Naive B cell (primary cell): ENCODE results near the gene CLIP1. TPM values are rescaled to one million over a fixed set of nuclear protein-coding genes. Genes with fewer than 3 reads are reported as not detected.

Experiments
- ATAC-seq, 2 donors: fragments of 150-1000 bp; cut with Tn5 transposase; 2 replicates each; pipeline ENCODE4 v1.10.0; 2021; ENCODE audit warnings: low read depth in 2 of 2, mild to moderate bottlenecking in 2 of 2, moderate library complexity in 2 of 2
- DNase-seq: peaks from one replicate; pipeline ENCODE4 v3.0.0; 2022
- H3K27ac Mint-ChIP-seq, 6 donors: one replicate each; pipeline ENCODE4 v1.8.0; 2020 to 2022; ENCODE audit warnings: mild to moderate bottlenecking in 6 of 6, mixed read lengths in 6 of 6, moderate library complexity in 5 of 6, inconsistent platforms in 2 of 6
- H3K27me3 Mint-ChIP-seq, 3 donors: one replicate each; pipeline ENCODE4 v1.8.0; 2021 to 2022; ENCODE audit warnings: mixed read lengths in 3 of 3, mild to moderate bottlenecking in 1 of 3
- H3K36me3 Mint-ChIP-seq, 2 donors: one replicate each; pipeline ENCODE4 v1.8.0; 2020 to 2022; ENCODE audit warnings: mixed read lengths in 2 of 2, inconsistent platforms in 1 of 2, mild to moderate bottlenecking in 1 of 2
- H3K4me1 Mint-ChIP-seq, 3 donors: one replicate each; pipeline ENCODE4 v1.8.0; 2020 to 2022; ENCODE audit warnings: mixed read lengths in 3 of 3, inconsistent platforms in 1 of 3, mild to moderate bottlenecking in 1 of 3, moderate library complexity in 1 of 3
- H3K4me3 Mint-ChIP-seq, 8 donors: one replicate each; pipeline ENCODE4 v1.8.0; 2020 to 2022; ENCODE audit warnings: mild to moderate bottlenecking in 8 of 8, mixed read lengths in 8 of 8, moderate library complexity in 8 of 8, inconsistent platforms in 2 of 8
- H3K9me3 Mint-ChIP-seq, 7 donors: one replicate each; pipeline ENCODE4 v1.8.0; 2020 to 2022; ENCODE audit warnings: mixed read lengths in 7 of 7, mild to moderate bottlenecking in 5 of 7, inconsistent platforms in 2 of 7, moderate library complexity in 1 of 7
- polyA plus RNA-seq, 6 donors: library from polyadenylated mRNA; unstranded; fragments of 300-500 nt; fragmentation: Illumina TruSeq; gene quantifications; one replicate each; pipeline ENCODE4 v1.2.3, GENCODE V29; 2021; ENCODE audit warnings: low read depth in 6 of 6

Gene CLIP1
- polyA plus RNA-seq, 6 donors from 2014 or later = 1.4 to 21.0 (median 9.1) TPM

DNA sequence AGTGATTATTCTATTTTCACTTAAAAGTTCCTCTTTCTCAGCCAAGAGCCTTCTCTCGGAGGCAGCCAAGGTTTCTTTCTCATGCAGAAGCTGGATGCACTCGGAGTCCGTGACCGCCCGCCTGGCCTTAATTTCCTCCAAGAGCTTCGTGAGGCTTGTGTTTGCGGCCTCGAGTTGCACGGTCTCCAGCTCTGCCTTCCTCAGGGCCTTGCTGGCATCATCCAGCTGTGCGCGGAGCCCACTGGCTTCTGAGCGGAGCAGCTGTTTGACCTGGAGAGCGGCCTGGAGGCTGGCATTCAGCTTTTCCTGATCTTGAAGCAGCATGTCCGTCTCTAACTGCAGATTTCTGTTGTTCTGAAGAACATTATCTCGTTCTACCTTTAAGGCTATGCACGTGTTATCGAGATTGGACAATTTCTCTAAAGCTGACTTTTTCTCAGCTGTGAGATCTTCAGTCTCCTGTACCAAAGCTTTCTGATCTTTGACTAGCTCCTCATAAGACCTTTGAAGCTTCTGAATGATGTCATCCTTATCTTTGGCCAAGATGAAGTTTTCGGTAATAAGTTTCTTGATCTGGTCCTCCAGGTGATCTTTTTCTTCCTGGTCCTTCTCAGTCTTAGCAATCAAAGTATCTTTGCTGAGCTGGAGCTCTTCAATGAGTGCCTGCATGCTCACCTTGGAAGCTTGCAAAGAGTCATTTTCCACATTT, 99.0 kb downstream of the CLIP1 start:
- peaks cover 31 to 35% of the 10 kb centered on the region in 2 donors for H3K36me3 Mint-ChIP-seq
- no peak overlapping the region for H3K4me3 Mint-ChIP-seq
- DNase-seq = no peak
- no peak overlapping the region for H3K27ac Mint-ChIP-seq
- H3K27me3 Mint-ChIP-seq = no peaks in the 10 kb centered on the region
- H3K9me3 Mint-ChIP-seq = no peaks in the 10 kb centered on the region
- peaks cover 0 to 4% (median 0%) of the 10 kb centered on the region in 3 donors for H3K4me1 Mint-ChIP-seq
- no peak for ATAC-seq

- H3K27me3 Mint-ChIP-seq = no peaks in the 10 kb centered on the region
- peaks cover 23 to 31% of the 10 kb centered on the region in 2 donors for H3K36me3 Mint-ChIP-seq
- no peak for ATAC-seq
- H3K27ac Mint-ChIP-seq = no peak overlapping the region
- H3K4me3 Mint-ChIP-seq = peak overlapping the region in 1 of 8 donors; percentile 23
- peaks cover 0 to 4% (median 0%) of the 10 kb centered on the region in 3 donors for H3K4me1 Mint-ChIP-seq
- no peak for DNase-seq
- H3K9me3 Mint-ChIP-seq = no peaks in the 10 kb centered on the region
Observed at GRCh38 chr12:122322501-122322900, 100.0 kb downstream of the CLIP1 start.

- Mint-ChIP-seq H3K9me3 (no peaks in the 10 kb centered on the region), H3K36me3 (peaks cover 24 to 25% of the 10 kb centered on the region in 2 donors), H3K4me3 (no peak overlapping the region), H3K4me1 (peaks cover 0 to 4% (median 0%) of the 10 kb centered on the region in 3 donors), H3K27me3 (no peaks in the 10 kb centered on the region), H3K27ac (no peak overlapping the region)
- ATAC-seq (no peak), DNase-seq (no peak)
Observed at GRCh38 chr12:122318607-122319605, 103.6 kb downstream of the CLIP1 start.

DNA sequence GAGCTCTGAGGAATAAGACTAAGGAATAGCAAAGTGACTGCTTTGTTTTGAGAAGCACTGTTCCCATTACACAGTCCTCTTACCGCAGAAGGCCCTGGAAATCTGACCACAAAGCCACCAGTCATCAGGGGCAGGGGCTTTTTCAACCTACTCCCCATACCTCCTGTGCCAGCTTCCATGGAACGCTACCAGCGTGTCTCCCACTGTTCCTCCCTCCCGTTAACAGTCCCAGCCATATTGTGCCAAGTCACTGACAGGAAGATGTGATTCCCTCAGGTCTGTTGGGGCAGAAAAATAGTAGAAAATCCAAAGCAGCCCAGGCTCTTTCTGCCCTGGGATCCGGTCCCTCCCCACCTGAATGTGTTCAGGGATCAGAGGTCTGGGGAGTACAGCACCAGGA, 109.5 kb downstream of the CLIP1 start:
- ATAC-seq (no peak), DNase-seq (no peak)
- no peaks in the 10 kb centered on the region for H3K4me1 Mint-ChIP-seq
- no peaks in the 10 kb centered on the region for H3K9me3 Mint-ChIP-seq
- H3K27ac Mint-ChIP-seq = no peak overlapping the region
- no peaks in the 10 kb centered on the region for H3K27me3 Mint-ChIP-seq
- peaks cover 0 to 7% of the 10 kb centered on the region in 2 donors for H3K36me3 Mint-ChIP-seq
- H3K4me3 Mint-ChIP-seq = no peak overlapping the region

- ATAC-seq = no peak
- Mint-ChIP-seq H3K27ac (no peak overlapping the region), H3K27me3 (no peaks in the 10 kb centered on the region), H3K4me3 (no peak overlapping the region), H3K9me3 (no peaks in the 10 kb centered on the region), H3K36me3 (peaks cover 0 to 7% of the 10 kb centered on the region in 2 donors), H3K4me1 (no peaks in the 10 kb centered on the region)
- no peak for DNase-seq
Observed at GRCh38 chr12:122311696-122312095, 110.8 kb downstream of the CLIP1 start.

DNA sequence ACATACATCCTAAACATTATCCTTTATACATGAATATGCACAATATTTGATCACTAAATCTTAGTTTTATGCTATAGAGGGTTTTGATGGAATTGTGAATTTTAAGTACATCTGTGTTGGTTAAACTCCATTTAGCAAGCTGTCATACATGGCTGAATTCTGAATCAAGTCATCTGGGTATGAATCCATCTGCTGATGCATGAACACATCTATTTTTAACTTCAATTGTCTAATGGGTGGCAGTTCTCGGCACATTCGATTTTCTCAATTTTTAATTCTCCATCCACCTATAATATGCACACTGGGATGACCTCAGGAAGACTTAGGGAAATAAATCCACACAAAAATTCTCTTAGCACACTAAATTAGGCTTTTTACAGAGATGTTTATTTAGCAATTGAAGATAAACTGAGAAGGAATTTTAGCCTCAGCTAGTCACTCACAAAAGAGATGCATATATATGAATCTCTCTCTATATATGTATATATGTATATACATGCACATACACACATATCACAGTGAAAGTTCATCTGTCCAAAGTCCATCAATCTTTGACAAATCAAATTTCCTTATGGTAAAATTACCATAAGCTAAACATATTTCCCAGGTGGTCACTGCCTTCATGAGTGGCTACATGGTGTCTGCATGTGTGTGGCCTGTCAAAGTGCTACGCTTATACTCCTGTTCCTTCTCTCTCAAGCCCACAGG, 111.7 kb downstream of the CLIP1 start:
- Mint-ChIP-seq H3K27me3 (no peaks in the 10 kb centered on the region), H3K27ac (peak overlapping the region in 2 of 6 donors; percentile 61 to 81), H3K36me3 (peaks cover 0 to 7% of the 10 kb centered on the region in 2 donors), H3K4me3 (no peak overlapping the region), H3K4me1 (no peaks in the 10 kb centered on the region), H3K9me3 (no peaks in the 10 kb centered on the region)
- DNase-seq (no peak), ATAC-seq (no peak)

DNA sequence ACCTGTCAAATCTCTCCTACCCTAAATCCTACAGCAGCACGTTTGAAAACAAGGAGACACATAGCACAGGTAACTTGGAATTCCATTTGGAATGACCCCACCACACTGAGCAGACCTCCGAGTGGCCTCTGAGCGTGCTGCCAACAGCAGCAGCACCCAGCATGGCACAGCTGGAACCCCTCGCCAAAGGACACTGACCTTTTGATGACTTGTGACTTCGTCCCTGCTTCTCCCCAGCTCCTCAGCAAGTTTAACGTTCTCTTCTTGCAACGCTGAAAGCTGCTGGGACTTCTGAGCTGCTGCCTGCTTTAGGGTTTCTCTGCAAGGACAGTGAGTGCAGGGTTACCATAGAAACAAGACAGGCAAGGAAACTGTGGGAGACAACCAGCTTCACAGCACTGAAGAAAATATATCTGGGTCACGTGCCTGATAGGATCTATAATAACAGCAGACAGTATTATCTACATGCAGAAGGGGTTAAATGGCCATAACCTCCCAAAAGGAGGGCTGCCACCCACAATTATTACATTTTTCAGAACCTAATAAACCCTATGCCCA, 112.8 kb downstream of the CLIP1 start:
- Mint-ChIP-seq H3K36me3 (peaks cover 0 to under 1% of the 10 kb centered on the region in 2 donors), H3K4me3 (no peak overlapping the region), H3K9me3 (no peaks in the 10 kb centered on the region), H3K27me3 (no peaks in the 10 kb centered on the region), H3K27ac (peak overlapping the region in 1 of 6 donors; percentile 24), H3K4me1 (no peaks in the 10 kb centered on the region)
- no peak for DNase-seq
- no peak for ATAC-seq

DNA sequence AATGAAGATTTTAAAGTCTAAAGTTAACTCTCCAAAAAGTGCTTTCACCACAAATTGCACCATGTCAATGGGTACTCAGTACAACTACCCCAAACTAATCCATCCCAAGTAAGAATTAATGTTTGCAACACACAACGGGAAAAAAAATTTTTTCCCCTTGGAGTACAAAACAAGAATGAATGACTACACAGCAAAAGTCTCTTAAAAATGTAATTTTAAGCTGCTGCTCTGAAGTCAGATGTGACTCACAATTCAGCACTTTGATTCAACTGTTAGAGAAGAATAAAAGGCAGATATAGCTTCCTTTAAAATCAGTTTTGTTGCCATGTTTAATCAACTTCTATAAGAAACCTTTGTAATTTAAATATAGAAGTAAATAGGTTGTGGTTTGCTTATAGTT, 113.7 kb downstream of the CLIP1 start:
- Mint-ChIP-seq H3K9me3 (no peaks in the 10 kb centered on the region), H3K27me3 (no peaks in the 10 kb centered on the region), H3K36me3 (no peaks in the 10 kb centered on the region), H3K27ac (no peak overlapping the region), H3K4me3 (no peak overlapping the region), H3K4me1 (no peaks in the 10 kb centered on the region)
- ATAC-seq (no peak), DNase-seq (no peak)

- H3K4me1 Mint-ChIP-seq = no peaks in the 10 kb centered on the region
- H3K27ac Mint-ChIP-seq = peak overlapping the region in 1 of 6 donors; percentile 60
- peaks cover 0 to 8% of the 10 kb centered on the region in 2 donors for H3K36me3 Mint-ChIP-seq
- ATAC-seq (no peak), DNase-seq (no peak)
- no peak overlapping the region for H3K4me3 Mint-ChIP-seq
- H3K27me3 Mint-ChIP-seq = no peaks in the 10 kb centered on the region
- no peaks in the 10 kb centered on the region for H3K9me3 Mint-ChIP-seq
Observed at GRCh38 chr12:122306407-122306806, 116.1 kb downstream of the CLIP1 start.

GRCh38 chr12:122304924-122305323, 117.5 kb downstream of the CLIP1 start:
- Mint-ChIP-seq H3K4me1 (no peaks in the 10 kb centered on the region), H3K36me3 (peaks cover 0 to 8% of the 10 kb centered on the region in 2 donors), H3K27me3 (no peaks in the 10 kb centered on the region), H3K27ac (peak overlapping the region in 1 of 6 donors; percentile 41), H3K4me3 (no peak overlapping the region), H3K9me3 (no peaks in the 10 kb centered on the region)
- DNase-seq = no peak
- ATAC-seq = no peak

- H3K4me1 Mint-ChIP-seq = no peaks in the 10 kb centered on the region
- peaks cover 0 to 8% of the 10 kb centered on the region in 2 donors for H3K36me3 Mint-ChIP-seq
- no peak for ATAC-seq
- H3K27ac Mint-ChIP-seq = no peak overlapping the region
- H3K4me3 Mint-ChIP-seq = no peak overlapping the region
- H3K9me3 Mint-ChIP-seq = no peaks in the 10 kb centered on the region
- H3K27me3 Mint-ChIP-seq = no peaks in the 10 kb centered on the region
- DNase-seq = no peak
Observed at GRCh38 chr12:122303068-122303467, 119.4 kb downstream of the CLIP1 start.

DNA sequence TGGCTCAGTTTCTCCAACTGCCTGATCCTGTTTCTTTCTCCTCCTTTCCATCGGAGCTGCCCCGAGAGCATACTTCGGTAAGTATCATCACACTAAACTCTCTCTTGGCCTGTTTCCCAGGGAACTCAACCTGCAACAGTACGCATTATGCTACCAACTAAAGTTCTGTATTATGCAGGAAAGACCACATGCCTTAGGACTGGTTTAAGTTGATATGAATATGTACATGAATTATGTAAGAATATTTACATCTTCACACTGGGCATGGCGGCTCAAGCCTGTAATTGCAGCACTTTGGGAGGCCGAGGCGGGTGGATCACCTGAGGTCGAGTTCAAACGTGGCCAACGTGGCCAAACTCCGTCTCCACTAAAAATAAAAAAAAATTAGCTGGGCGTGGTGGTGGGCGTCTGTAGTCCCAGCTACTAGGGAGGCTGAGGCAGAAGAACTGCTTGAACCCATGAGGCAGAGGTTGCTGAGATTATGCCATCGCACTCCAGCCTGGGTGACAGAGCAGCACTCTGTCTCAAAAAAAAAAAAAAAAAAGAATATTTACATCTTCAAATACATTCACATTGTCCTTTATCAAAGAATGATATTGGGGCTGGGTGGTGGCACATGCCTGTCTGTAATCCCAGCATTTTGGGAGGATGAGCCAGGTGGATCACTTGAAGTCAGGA, 124.3 kb downstream of the CLIP1 start:
- peaks cover 0 to 5% (median 0%) of the 10 kb centered on the region in 7 donors for H3K9me3 Mint-ChIP-seq
- no peaks in the 10 kb centered on the region for H3K27me3 Mint-ChIP-seq
- peak overlapping the region in 2 of 6 donors; percentile 54 to 63 for H3K27ac Mint-ChIP-seq
- DNase-seq (no peak), ATAC-seq (no peak)
- H3K4me3 Mint-ChIP-seq = peak overlapping the region in 1 of 8 donors; percentile 9
- no peaks in the 10 kb centered on the region for H3K4me1 Mint-ChIP-seq
- peaks cover 8 to 17% of the 10 kb centered on the region in 2 donors for H3K36me3 Mint-ChIP-seq
